Left ventricle myocardium inferior (tissue), 1 donor: ENCODE measurements around the gene SLC4A3. TPM values are rescaled to one million over a fixed set of nuclear protein-coding genes. Genes with fewer than 3 reads are reported as not detected.

Source experiments
- DNase-seq: peaks from one replicate; pipeline ENCODE4 v3.0.0-alpha.2; 2020
- H3K27ac ChIP-seq: fragments of 200-600 bp; replicated peaks from 2 replicates; pipeline ENCODE4 v1.8.0; 2021
- H3K27me3 ChIP-seq: fragments of 200-600 bp; 2 replicates; pipeline ENCODE4 v1.8.0; 2021; ENCODE audit warnings: low read depth
- H3K36me3 ChIP-seq: fragments of 200-600 bp; 2 replicates; pipeline ENCODE4 v1.8.0; 2021
- H3K4me1 ChIP-seq: fragments of 200-600 bp; 2 replicates; pipeline ENCODE4 v1.8.0; 2021
- H3K4me3 ChIP-seq: fragments of 200-600 bp; 2 replicates; pipeline ENCODE4 v1.8.0; 2021; ENCODE audit warnings: mild to moderate bottlenecking, moderate library complexity
- H3K9me3 ChIP-seq: fragments of 200-600 bp; replicated peaks from 2 replicates; pipeline ENCODE4 v1.8.0; 2021
- intact Hi-C: fragments of 100-400 bp; cut with micrococcal nuclease; formaldehyde crosslinking; loops from one replicate; pipeline ENCODE4 v1.11.0; 2022
- total RNA-seq: library from RNA; stranded (reverse); fragmentation: NEBNext Ultra II Directional; extraction: Animal tissue kit (Norgen Biotek cat#: 25700); gene quantifications from one replicate; pipeline ENCODE4 v1.2.1, GENCODE V29; 2021
- TF ChIP-seq, protein P1 (sequence below): fragments of 200-600 bp; IDR thresholded peaks from 2 replicates; pipeline ENCODE4 v1.8.0; 2021; ENCODE audit warnings: antibody characterized with exemption, mild to moderate bottlenecking, borderline replicate concordance
- donor health status: DM: no; HTN: yes; CAD: no; lungs with severe emphysema.

The SLC4A3 gene
- total RNA-seq, 1 donor from 2014 or later, result 426 TPM

GRCh38 chr2:219603771-219604170, 23.7 kb upstream of the SLC4A3 start:
- DNase-seq, result no peak
- Histone ChIP-seq H3K27ac (no peak overlapping the region), H3K27me3 (no peaks in the 10 kb centered on the region), H3K4me1 (peaks cover 1% of the 10 kb centered on the region), H3K9me3 (no peaks in the 10 kb centered on the region), H3K36me3 (peaks cover 64% of the 10 kb centered on the region), H3K4me3 (no peak overlapping the region)
- intact Hi-C loops, result no loop called here
- TF ChIP-seq, protein P1, sequence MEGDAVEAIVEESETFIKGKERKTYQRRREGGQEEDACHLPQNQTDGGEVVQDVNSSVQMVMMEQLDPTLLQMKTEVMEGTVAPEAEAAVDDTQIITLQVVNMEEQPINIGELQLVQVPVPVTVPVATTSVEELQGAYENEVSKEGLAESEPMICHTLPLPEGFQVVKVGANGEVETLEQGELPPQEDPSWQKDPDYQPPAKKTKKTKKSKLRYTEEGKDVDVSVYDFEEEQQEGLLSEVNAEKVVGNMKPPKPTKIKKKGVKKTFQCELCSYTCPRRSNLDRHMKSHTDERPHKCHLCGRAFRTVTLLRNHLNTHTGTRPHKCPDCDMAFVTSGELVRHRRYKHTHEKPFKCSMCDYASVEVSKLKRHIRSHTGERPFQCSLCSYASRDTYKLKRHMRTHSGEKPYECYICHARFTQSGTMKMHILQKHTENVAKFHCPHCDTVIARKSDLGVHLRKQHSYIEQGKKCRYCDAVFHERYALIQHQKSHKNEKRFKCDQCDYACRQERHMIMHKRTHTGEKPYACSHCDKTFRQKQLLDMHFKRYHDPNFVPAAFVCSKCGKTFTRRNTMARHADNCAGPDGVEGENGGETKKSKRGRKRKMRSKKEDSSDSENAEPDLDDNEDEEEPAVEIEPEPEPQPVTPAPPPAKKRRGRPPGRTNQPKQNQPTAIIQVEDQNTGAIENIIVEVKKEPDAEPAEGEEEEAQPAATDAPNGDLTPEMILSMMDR, result no peak

- Histone ChIP-seq H3K36me3 (peaks cover 70% of the 10 kb centered on the region), H3K4me1 (peaks cover 16% of the 10 kb centered on the region), H3K27ac (no peak overlapping the region), H3K4me3 (no peak overlapping the region), H3K9me3 (no peaks in the 10 kb centered on the region), H3K27me3 (no peaks in the 10 kb centered on the region)
- TF ChIP-seq, protein P1, result no peak
- no peak for DNase-seq
- intact Hi-C loops, result no loop called here
These were observed 21.8 kb upstream of the SLC4A3 start for GRCh38 chr2:219605607-219605954.

- intact Hi-C loops, result no loop called here
- Histone ChIP-seq H3K9me3 (no peaks in the 10 kb centered on the region), H3K4me3 (no peak overlapping the region), H3K27me3 (no peaks in the 10 kb centered on the region), H3K4me1 (peaks cover 23% of the 10 kb centered on the region), H3K27ac (peak overlapping the region; percentile 91), H3K36me3 (peaks cover 66% of the 10 kb centered on the region)
- DNase-seq, result no peak
- TF ChIP-seq, protein P1, result no peak
These were observed 19.5 kb upstream of the SLC4A3 start for GRCh38 chr2:219607931-219608330.

- Histone ChIP-seq H3K36me3 (peaks cover 61% of the 10 kb centered on the region), H3K27me3 (no peaks in the 10 kb centered on the region), H3K27ac (peak overlapping the region; percentile 91), H3K9me3 (no peaks in the 10 kb centered on the region), H3K4me3 (no peak overlapping the region), H3K4me1 (peaks cover 23% of the 10 kb centered on the region)
- TF ChIP-seq, protein P1, result no peak
- intact Hi-C loops, result no loop called here
- no peak for DNase-seq
These were observed 18.9 kb upstream of the SLC4A3 start for GRCh38 chr2:219608399-219608964.

DNA sequence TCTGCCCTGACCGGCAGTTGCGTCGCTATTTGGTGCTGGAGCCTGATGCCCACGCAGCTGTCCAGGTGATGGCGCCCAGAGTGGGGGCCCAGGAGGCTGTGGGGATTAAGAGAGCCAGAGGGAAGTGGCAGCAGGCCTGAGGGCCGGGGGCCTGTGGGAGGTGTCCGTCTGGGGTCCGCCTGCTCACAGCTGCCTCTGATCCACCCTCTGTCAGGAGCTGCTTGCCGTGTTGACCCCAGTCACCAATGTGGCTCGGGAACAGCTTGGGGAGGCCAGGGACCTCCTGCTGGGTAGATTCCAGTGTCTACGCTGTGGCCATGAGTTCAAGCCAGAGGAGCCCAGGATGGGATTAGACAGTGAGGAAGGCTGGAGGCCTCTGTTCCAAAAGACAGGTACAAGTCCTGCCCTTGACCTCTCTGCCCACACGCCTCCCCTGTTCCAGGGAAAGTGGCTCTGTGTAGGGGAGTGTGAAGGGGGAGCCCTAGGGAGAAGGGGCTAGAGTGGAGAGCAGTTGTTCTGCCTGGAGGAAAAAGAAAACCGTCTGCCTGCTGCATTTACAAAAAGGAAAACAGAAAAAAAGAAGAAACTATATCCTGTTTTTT, 18.2 kb upstream of the SLC4A3 start:
- Histone ChIP-seq H3K9me3 (no peaks in the 10 kb centered on the region), H3K36me3 (peaks cover 60% of the 10 kb centered on the region), H3K4me1 (peaks cover 23% of the 10 kb centered on the region), H3K27me3 (no peaks in the 10 kb centered on the region), H3K27ac (peak overlapping the region; percentile 91), H3K4me3 (no peak overlapping the region)
- DNase-seq, result no peak
- TF ChIP-seq, protein P1, result no peak
- intact Hi-C loops, result no loop called here
